BJ (cell line): Measurements from ENCODE around the gene CDC34. TPM values are rescaled to one million over a fixed set of nuclear protein-coding genes. Genes with fewer than 3 reads are reported as not detected.

Experiments
- CTCF ChIA-PET: fragments of 350-600 bp; formaldehyde crosslinking; extraction: SDS; loops from one replicate; lab custom pipeline; 2021; ENCODE audit warnings: antibody characterized with exemption, inconsistent platforms; lab: Yijun Ruan, JAX
- POLR2A ChIA-PET: fragments of 300-600 bp; sonication (Branson Sonifier 250); formaldehyde crosslinking; extraction: SDS; loops from one replicate; lab custom pipeline; 2021; ENCODE audit warnings: antibody characterized with exemption; lab: Charles Lee
- DNase-seq: peaks from one replicate; pipeline ENCODE4 v3.0.0-alpha.2; 2011; ENCODE audit warnings: low read depth
- H3K27me3 ChIP-seq: 2 replicates; pipeline ENCODE4 v1.6.0; 2011; ENCODE audit warnings: low read length; ENCODE audit not compliant: control insufficient read depth, insufficient read depth
- H3K36me3 ChIP-seq: 2 replicates; pipeline ENCODE4 v1.5.1; 2011; ENCODE audit warnings: low read length; ENCODE audit not compliant: control insufficient read depth, insufficient read depth
- H3K4me3 ChIP-seq: 2 replicates; pipeline ENCODE4 v1.5.1; 2011; ENCODE audit warnings: low read depth, mild to moderate bottlenecking, control low read depth, low read length
- polyA plus RNA-seq: library from polyadenylated mRNA; depleted of rRNA; stranded (reverse); fragments of >200 nt; gene quantifications from 2 replicates; pipeline ENCODE4 v1.2.3, GENCODE V29; 2011
- TF ChIP-seq, protein P1 (sequence below): IDR thresholded peaks from 2 replicates; pipeline ENCODE4 v1.5.1; 2011; ENCODE audit warnings: low read depth, mild to moderate bottlenecking, control low read depth, inconsistent platforms, low read length, moderate library complexity; ENCODE audit not compliant: insufficient read depth

The CDC34 gene
- polyA plus RNA-seq, 1 experiment = 75.2 TPM

- Histone ChIP-seq H3K36me3 (no peaks in the 10 kb centered on the region), H3K27me3 (no peaks in the 10 kb centered on the region), H3K4me3 (no peak overlapping the region)
- POLR2A ChIA-PET = no interaction called here
- CTCF ChIA-PET = no interaction called here
- TF ChIP-seq, protein P1, sequence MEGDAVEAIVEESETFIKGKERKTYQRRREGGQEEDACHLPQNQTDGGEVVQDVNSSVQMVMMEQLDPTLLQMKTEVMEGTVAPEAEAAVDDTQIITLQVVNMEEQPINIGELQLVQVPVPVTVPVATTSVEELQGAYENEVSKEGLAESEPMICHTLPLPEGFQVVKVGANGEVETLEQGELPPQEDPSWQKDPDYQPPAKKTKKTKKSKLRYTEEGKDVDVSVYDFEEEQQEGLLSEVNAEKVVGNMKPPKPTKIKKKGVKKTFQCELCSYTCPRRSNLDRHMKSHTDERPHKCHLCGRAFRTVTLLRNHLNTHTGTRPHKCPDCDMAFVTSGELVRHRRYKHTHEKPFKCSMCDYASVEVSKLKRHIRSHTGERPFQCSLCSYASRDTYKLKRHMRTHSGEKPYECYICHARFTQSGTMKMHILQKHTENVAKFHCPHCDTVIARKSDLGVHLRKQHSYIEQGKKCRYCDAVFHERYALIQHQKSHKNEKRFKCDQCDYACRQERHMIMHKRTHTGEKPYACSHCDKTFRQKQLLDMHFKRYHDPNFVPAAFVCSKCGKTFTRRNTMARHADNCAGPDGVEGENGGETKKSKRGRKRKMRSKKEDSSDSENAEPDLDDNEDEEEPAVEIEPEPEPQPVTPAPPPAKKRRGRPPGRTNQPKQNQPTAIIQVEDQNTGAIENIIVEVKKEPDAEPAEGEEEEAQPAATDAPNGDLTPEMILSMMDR = no peak
- DNase-seq = no peak
Observed at GRCh38 chr19:491146-491741, 40.3 kb upstream of the CDC34 start.

GRCh38 chr19:492091-492531, 39.4 kb upstream of the CDC34 start:
- Histone ChIP-seq H3K27me3 (no peaks in the 10 kb centered on the region), H3K36me3 (no peaks in the 10 kb centered on the region), H3K4me3 (no peak overlapping the region)
- ChIA-PET CTCF (no interaction called here), POLR2A (no interaction called here)
- no peak for DNase-seq
- TF ChIP-seq, protein P1 = no peak

GRCh38 chr19:493391-494170, 38.0 kb upstream of the CDC34 start:
- H3K4me3 ChIP-seq = no peak overlapping the region
- TF ChIP-seq, protein P1 = no peak
- CTCF ChIA-PET = interaction anchor here (0.8 kb wide), 1 partner anchor 13 kb away, joined by 5 read pairs; no protein-coding TSS in a partner anchor
- POLR2A ChIA-PET = no interaction called here
- H3K36me3 ChIP-seq = no peaks in the 10 kb centered on the region
- no peak for DNase-seq
- peaks cover 11% of the 10 kb centered on the region for H3K27me3 ChIP-seq

DNA sequence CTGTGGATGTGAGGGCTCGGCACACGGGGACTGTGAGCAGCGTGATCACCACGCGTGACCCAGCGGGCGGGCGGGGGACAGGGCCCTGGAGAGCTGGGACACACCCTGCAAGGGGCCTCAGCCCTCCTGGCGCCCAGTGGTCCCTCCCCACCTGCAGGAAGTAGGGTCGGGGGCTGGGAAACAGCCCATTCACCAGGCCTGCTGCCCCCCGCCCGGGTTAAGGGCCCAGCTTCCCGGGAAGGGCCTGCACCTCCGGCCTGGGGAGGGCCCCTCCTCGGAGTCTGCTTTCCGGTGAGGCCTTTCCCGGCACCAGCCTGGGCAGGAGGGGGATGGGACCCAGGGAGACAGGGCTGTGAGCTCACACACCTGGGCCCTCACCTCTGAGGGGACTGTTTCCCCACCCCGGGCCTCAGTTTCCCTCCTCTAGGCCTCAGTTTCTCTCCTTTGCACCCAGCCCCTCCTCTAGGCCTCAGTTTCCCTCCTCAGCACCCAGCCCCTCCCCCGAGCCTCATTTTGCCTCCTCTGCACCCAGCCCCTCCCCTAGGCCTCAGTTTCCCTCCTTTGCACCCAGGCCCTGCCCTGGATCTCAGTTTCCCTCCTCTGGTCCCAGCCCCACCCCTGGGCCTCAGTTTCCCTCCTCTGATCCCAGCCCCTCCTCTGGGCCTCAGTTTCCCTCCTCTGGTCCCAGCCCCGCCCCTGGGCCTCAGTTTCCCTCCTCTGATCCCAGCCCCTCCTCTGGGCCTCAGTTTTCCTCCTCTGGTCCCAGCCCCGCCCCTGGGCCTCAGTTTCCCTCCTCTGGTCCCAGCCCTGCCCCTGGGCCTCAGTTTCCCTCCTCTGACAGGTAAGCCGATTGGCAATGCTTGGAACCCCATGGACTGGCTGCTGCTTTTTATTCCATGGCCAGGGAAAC, 37.1 kb upstream of the CDC34 start:
- ChIA-PET POLR2A (no interaction called here), CTCF (interaction anchor here (0.8 to 1.9 kb wide), 3 partner anchors 11 to 47 kb away, joined by 3 to 16 read pairs (median 5); no protein-coding TSS in a partner anchor)
- Histone ChIP-seq H3K27me3 (peaks cover 11% of the 10 kb centered on the region), H3K36me3 (no peaks in the 10 kb centered on the region), H3K4me3 (no peak overlapping the region)
- TF ChIP-seq, protein P1 = no peak
- no peak for DNase-seq

DNA sequence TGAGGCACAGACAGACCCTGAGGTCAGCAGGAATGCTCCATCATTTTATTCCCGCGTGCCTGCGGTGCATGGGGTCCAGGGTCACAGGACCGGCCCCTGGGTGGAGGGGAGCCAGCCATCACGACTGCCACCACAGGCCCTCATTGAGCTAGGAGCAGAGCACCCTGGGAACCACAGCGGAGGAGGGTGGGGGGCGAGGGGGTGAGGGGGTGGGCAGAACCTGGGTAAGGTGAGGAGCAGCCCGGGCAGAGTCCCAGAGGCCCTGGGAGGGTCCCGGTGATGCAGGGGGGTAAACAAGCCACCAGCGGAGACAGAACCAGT, 36.5 kb upstream of the CDC34 start:
- Histone ChIP-seq H3K27me3 (peaks cover 11% of the 10 kb centered on the region), H3K4me3 (no peak overlapping the region), H3K36me3 (no peaks in the 10 kb centered on the region)
- CTCF ChIA-PET = interaction anchor here (0.5 to 1.9 kb wide), 5 partner anchors 9 to 173 kb away, joined by 3 to 16 read pairs (median 3); no protein-coding TSS in a partner anchor
- TF ChIP-seq, protein P1 = no peak
- no peak for DNase-seq
- POLR2A ChIA-PET = no interaction called here
